SK-N-SH treated with all-trans-retinoic acid at 6 μM for 48 hours (cell line): ENCODE measurements around the gene SFI1.
"Not testable (repeated sequence)": the region's sequence is repeated elsewhere in the genome, so short reads cannot be mapped to it uniquely, and the experiment has no call there.

Experiments used
- ATAC-seq: fragments of 200-7000 bp; cut with Tn5 transposase; 3 replicates; pipeline ENCODE4 v1.9.1; 2020; ENCODE audit warnings: mild to moderate bottlenecking, moderate library complexity
- ARNTL ChIP-seq: fragments of 450-650 bp; formaldehyde crosslinking; IDR thresholded peaks from 2 replicates; pipeline ENCODE4 v1.5.0; 2020; ENCODE audit warnings: low read depth, mild to moderate bottlenecking, moderate library complexity, borderline replicate concordance
- BACH2 ChIP-seq: fragments of 250-450 bp; sonication (Bioruptor Pico); IDR thresholded peaks from 2 replicates; pipeline ENCODE4 v1.9.0; 2021; ENCODE audit warnings: mild to moderate bottlenecking, borderline replicate concordance
- CSDC2 ChIP-seq: fragments of 250-450 bp; sonication (Bioruptor Pico); IDR thresholded peaks from 2 replicates; pipeline ENCODE4 v1.5.0; 2020; ENCODE audit warnings: mild to moderate bottlenecking, moderate library complexity
- ESRRG ChIP-seq: fragments of 250-450 bp; sonication (Bioruptor Pico); IDR thresholded peaks from 2 replicates; pipeline ENCODE4 v1.6.1; 2021; ENCODE audit warnings: mild to moderate bottlenecking
- GLIS3 ChIP-seq: fragments of 250-450 bp; sonication (Bioruptor Pico); IDR thresholded peaks from 2 replicates; pipeline ENCODE4 v1.5.0; 2020; ENCODE audit warnings: mild to moderate bottlenecking, moderate library complexity
- ISL1 ChIP-seq: fragments of 250-450 bp; sonication (Bioruptor Pico); IDR thresholded peaks from 2 replicates; pipeline ENCODE4 v2.1.2; 2022; ENCODE audit warnings: mild to moderate bottlenecking, moderate library complexity
- OSR1 ChIP-seq: fragments of 250-450 bp; sonication (Bioruptor Pico); IDR thresholded peaks from 2 replicates; pipeline ENCODE4 v1.8.0; 2022; ENCODE audit warnings: moderate library complexity, mild to moderate bottlenecking, inconsistent platforms
- PATZ1 ChIP-seq: fragments of 250-450 bp; sonication (Bioruptor Pico); IDR thresholded peaks from 2 replicates; pipeline ENCODE4 v1.8.0; 2020; ENCODE audit warnings: mild to moderate bottlenecking, moderate library complexity, borderline replicate concordance
- PPARA ChIP-seq: fragments of 250-450 bp; sonication (Bioruptor Pico); IDR thresholded peaks from 2 replicates; pipeline ENCODE4 v1.5.0; 2020; ENCODE audit warnings: mild to moderate bottlenecking, borderline replicate concordance
- RARB ChIP-seq: fragments of 250-450 bp; sonication (Bioruptor Pico); IDR thresholded peaks from 2 replicates; pipeline ENCODE4 v1.8.0; 2021; ENCODE audit warnings: mild to moderate bottlenecking, moderate library complexity
- SNAI2 ChIP-seq: fragments of 250-450 bp; sonication (Bioruptor Pico); IDR thresholded peaks from 2 replicates; pipeline ENCODE4 v1.5.0; 2020; ENCODE audit warnings: mild to moderate bottlenecking, moderate library complexity
- TCF4 ChIP-seq: fragments of 250-450 bp; sonication (Bioruptor Pico); IDR thresholded peaks from 2 replicates; pipeline ENCODE4 v1.8.0; 2021; ENCODE audit warnings: mild to moderate bottlenecking, moderate library complexity, borderline replicate concordance
- TOX ChIP-seq: fragments of 250-450 bp; sonication (Bioruptor Pico); IDR thresholded peaks from 2 replicates; pipeline ENCODE4 v1.8.0; 2021; ENCODE audit warnings: mild to moderate bottlenecking, moderate library complexity, borderline replicate concordance
- ZC3H10 ChIP-seq: fragments of 250-450 bp; sonication (Bioruptor Pico); IDR thresholded peaks from 2 replicates; pipeline ENCODE4 v1.5.1; 2021; ENCODE audit warnings: mild to moderate bottlenecking, moderate library complexity
- ZFP30 ChIP-seq: fragments of 450-650 bp; formaldehyde crosslinking; IDR thresholded peaks from 2 replicates; pipeline ENCODE4 v1.5.0; 2022; ENCODE audit warnings: mild to moderate bottlenecking, moderate library complexity
- ZNF565 ChIP-seq: fragments of 450-650 bp; formaldehyde crosslinking; conservative IDR thresholded peaks from 2 replicates; pipeline ENCODE4 v1.5.0; 2020; ENCODE audit warnings: low read depth, mild to moderate bottlenecking, moderate library complexity
- ZNF70 ChIP-seq: fragments of 450-650 bp; formaldehyde crosslinking; IDR thresholded peaks from 2 replicates; pipeline ENCODE4 v1.5.0; 2020; ENCODE audit warnings: mild to moderate bottlenecking, moderate library complexity
- TF ChIP-seq, protein P1 (sequence below): fragments of 250-450 bp; sonication (Bioruptor Pico); IDR thresholded peaks from 2 replicates; pipeline ENCODE4 v1.8.0; 2021; ENCODE audit warnings: low read depth, mild to moderate bottlenecking, moderate library complexity, borderline replicate concordance
- TF ChIP-seq, protein P2 (sequence below): fragments of 250-450 bp; sonication (Bioruptor Pico); IDR thresholded peaks from 2 replicates; pipeline ENCODE4 v1.5.1; 2021; ENCODE audit warnings: mild to moderate bottlenecking, moderate library complexity
- TF ChIP-seq, protein P3 (sequence below): fragments of 250-450 bp; sonication (Bioruptor Pico); IDR thresholded peaks from 2 replicates; pipeline ENCODE4 v1.5.0; 2020; ENCODE audit warnings: mild to moderate bottlenecking, moderate library complexity

The SFI1 gene

GRCh38 chr22:31481129-31481528, 15.2 kb upstream of the SFI1 start:
- TF ChIP-seq OSR1 (no peak), ZC3H10 (no peak), PPARA (no peak), ARNTL (CRISPR knock-in tag) (no peak), TCF4 (no peak), ESRRG (CRISPR knock-in tag) (no peak), ZNF565 (CRISPR knock-in tag) (no peak), RARB (CRISPR knock-in tag) (no peak), ZNF70 (CRISPR knock-in tag) (no peak), ISL1 (CRISPR knock-in tag) (no peak), TOX (CRISPR knock-in tag) (no peak), SNAI2 (no peak)
- TF ChIP-seq, protein P1, sequence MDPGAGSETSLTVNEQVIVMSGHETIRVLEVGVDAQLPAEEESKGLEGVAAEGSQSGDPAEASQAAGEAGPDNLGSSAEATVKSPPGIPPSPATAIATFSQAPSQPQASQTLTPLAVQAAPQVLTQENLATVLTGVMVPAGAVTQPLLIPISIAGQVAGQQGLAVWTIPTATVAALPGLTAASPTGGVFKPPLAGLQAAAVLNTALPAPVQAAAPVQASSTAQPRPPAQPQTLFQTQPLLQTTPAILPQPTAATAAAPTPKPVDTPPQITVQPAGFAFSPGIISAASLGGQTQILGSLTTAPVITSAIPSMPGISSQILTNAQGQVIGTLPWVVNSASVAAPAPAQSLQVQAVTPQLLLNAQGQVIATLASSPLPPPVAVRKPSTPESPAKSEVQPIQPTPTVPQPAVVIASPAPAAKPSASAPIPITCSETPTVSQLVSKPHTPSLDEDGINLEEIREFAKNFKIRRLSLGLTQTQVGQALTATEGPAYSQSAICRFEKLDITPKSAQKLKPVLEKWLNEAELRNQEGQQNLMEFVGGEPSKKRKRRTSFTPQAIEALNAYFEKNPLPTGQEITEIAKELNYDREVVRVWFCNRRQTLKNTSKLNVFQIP (CRISPR knock-in tag), result no peak
- ATAC-seq, result no peak

GRCh38 chr22:31482470-31482869, 13.9 kb upstream of the SFI1 start:
- ATAC-seq, result not testable (repeated sequence)

DNA sequence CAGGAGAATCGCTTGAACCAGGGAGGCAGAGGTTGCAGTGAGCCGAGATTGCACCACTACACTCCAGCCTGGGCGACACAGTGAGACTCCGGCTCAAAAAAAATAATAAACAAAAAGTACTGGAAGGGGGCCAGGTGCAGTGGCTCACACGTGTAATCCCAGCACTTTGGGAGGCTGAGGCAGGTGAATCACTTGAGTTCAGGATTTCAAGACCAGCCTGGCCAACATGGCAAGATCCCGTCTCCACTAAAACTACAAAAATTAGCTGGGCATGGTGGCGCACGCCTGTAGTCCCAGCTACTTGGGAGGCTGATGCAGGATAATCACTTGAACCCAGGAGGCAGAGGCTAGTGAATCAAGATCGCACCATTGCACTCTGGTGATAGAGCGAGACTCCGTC, 10.0 kb upstream of the SFI1 start:
- ATAC-seq, result not testable (repeated sequence)

DNA sequence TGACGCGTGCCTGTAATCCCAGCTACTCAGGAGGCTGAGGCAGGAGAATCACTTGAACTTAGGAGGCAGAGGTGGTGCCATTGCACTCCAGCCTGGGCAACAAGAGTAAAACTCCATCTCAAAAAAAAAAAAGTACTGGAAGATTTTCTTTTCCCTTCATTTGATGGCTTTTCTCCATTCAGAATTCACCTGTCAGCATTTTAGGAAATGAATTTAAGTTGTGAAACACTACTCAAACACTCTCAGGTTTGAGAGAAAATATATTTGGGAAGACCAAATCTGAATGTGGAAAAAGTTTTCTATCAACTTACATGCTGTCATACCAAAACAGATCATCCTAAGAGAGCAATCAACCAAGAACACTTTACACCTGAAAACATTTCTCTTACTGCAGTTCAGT, 9.4 kb upstream of the SFI1 start:
- no peak for TF ChIP-seq GLIS3 (CRISPR knock-in tag)
- no peak for TF ChIP-seq OSR1
- TF ChIP-seq, protein P2, sequence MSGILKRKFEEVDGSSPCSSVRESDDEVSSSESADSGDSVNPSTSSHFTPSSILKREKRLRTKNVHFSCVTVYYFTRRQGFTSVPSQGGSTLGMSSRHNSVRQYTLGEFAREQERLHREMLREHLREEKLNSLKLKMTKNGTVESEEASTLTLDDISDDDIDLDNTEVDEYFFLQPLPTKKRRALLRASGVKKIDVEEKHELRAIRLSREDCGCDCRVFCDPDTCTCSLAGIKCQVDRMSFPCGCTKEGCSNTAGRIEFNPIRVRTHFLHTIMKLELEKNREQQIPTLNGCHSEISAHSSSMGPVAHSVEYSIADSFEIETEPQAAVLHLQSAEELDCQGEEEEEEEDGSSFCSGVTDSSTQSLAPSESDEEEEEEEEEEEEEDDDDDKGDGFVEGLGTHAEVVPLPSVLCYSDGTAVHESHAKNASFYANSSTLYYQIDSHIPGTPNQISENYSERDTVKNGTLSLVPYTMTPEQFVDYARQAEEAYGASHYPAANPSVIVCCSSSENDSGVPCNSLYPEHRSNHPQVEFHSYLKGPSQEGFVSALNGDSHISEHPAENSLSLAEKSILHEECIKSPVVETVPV (CRISPR knock-in tag), result no peak
- no peak for TF ChIP-seq CSDC2 (CRISPR knock-in tag)
- TF ChIP-seq PPARA, result no peak
- TF ChIP-seq, protein P3, sequence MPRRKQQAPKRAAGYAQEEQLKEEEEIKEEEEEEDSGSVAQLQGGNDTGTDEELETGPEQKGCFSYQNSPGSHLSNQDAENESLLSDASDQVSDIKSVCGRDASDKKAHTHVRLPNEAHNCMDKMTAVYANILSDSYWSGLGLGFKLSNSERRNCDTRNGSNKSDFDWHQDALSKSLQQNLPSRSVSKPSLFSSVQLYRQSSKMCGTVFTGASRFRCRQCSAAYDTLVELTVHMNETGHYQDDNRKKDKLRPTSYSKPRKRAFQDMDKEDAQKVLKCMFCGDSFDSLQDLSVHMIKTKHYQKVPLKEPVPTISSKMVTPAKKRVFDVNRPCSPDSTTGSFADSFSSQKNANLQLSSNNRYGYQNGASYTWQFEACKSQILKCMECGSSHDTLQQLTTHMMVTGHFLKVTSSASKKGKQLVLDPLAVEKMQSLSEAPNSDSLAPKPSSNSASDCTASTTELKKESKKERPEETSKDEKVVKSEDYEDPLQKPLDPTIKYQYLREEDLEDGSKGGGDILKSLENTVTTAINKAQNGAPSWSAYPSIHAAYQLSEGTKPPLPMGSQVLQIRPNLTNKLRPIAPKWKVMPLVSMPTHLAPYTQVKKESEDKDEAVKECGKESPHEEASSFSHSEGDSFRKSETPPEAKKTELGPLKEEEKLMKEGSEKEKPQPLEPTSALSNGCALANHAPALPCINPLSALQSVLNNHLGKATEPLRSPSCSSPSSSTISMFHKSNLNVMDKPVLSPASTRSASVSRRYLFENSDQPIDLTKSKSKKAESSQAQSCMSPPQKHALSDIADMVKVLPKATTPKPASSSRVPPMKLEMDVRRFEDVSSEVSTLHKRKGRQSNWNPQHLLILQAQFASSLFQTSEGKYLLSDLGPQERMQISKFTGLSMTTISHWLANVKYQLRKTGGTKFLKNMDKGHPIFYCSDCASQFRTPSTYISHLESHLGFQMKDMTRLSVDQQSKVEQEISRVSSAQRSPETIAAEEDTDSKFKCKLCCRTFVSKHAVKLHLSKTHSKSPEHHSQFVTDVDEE (CRISPR knock-in tag), result no peak
- TF ChIP-seq ARNTL (CRISPR knock-in tag), result no peak
- ATAC-seq, result no peak

DNA sequence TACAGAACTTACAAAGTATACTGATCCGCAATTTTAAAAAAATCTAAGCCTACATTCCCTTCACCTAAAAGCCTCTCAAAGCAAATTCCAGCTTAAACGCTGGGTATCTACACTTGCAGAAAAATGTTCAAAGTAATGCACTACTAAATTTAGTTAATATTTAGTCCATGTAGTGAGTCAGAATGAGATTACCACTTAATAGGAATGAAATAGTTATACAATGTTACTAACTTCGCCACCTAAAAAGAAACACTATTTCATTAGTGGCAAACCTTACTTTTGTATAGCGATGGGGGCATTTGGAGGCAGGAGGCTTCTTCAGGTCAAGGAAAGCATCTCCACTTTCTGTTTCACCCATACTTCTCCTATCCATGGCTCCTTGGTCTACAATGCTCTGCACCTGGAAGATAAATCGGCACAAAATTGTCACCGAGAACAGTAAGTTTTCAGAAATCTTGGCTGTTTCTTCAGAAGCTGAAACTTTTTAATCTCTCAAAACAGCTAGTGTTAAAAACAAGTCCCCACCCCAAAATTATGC, 7.9 kb upstream of the SFI1 start:
- ATAC-seq, result no peak
- no peak for TF ChIP-seq RARB (CRISPR knock-in tag)
- TF ChIP-seq PATZ1 (CRISPR knock-in tag), result no peak
- TF ChIP-seq, protein P2 (CRISPR knock-in tag), result no peak
- no peak for TF ChIP-seq BACH2 (CRISPR knock-in tag)
- TF ChIP-seq TCF4, result no peak
- TF ChIP-seq ESRRG (CRISPR knock-in tag), result no peak
- TF ChIP-seq TOX (CRISPR knock-in tag), result no peak
- no peak for TF ChIP-seq GLIS3 (CRISPR knock-in tag)
- TF ChIP-seq, protein P3 (CRISPR knock-in tag), result no peak
- no peak for TF ChIP-seq ZFP30 (CRISPR knock-in tag)
